ENCODE results near the gene PGF.

The PGF gene

DNA sequence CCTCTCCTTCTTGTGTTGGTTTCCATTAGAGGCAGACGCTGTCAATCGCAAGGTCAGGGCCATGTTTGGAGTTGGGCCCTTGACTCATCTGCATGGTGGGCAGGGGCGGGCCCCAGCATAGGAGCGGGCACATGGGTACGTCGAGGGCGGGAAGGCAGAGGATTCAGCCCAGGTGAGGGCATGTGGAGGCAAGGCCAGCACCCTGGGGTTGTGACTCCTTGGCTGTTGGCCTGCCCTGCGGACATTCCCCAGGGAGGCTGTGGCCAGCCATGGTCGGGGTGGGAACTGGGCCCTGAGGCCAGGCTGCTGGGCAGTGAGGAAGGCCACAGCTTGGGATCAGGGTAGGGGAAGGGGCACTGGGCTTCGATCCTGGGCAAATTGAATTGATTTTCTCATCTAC, 42.6 kb downstream of the PGF start:
- CTCF ChIA-PET, result no interaction called here
- no peak for DNase-seq (ENCODE audit: extremely low spot score)

DNA sequence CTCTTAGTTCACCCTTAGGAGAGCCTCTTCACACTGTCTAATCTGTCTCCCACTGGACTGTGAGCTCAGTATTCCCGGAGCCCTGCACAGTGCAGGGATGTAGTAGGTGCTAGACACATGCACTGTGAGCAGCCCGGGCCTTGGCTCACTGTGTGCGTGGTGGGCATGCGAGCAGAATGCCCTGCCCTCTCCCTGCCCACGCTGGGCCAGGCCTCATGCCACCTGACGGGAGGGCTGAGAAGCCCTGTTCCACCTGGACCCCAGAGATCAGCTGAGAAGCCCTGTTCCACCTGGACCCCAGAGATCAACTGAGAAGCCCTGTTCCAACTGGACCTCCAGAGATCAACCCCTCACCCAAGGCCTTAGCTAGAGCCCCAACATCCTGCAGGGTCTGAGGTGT, 43.3 kb downstream of the PGF start:
- no peak for DNase-seq (ENCODE audit: extremely low spot score)
- ChIA-PET CTCF (interaction anchor here (1.0 to 1.3 kb wide), 2 partner anchors 13 to 51 kb away, joined by 3 to 5 read pairs; no protein-coding TSS in a partner anchor), POLR2A (interaction anchor here (1.4 kb wide), 1 partner anchor 11 kb away, joined by 4 read pairs; the partner anchor contains the start of gene RPS6KL1)
- TF ChIP-seq ZNF384 (IDR thresholded peaks at IDR 0.05) (no peak), SP1 (IDR thresholded peaks at IDR 0.05) (no peak), FOXM1 (IDR thresholded peaks at IDR 0.05; ENCODE audit: borderline replicate concordance) (no peak), NFRKB (IDR thresholded peaks at IDR 0.05) (no peak)

More for the DNA sequence above, 42.6 kb downstream of the PGF start:
- TF ChIP-seq LEF1 (IDR thresholded peaks at IDR 0.05; ENCODE audit: borderline replicate concordance) (no peak), FOXK2 (IDR thresholded peaks at IDR 0.05) (no peak), SP1 (IDR thresholded peaks at IDR 0.05) (no peak), L3MBTL2 (conservative IDR thresholded peaks at IDR 0.05) (no peak), FOXM1 (IDR thresholded peaks at IDR 0.05; ENCODE audit: borderline replicate concordance) (no peak), FOXA1 (IDR thresholded peaks at IDR 0.05) (no peak), ARNT (IDR thresholded peaks at IDR 0.05) (no peak), BHLHE40 (IDR thresholded peaks at IDR 0.05; ENCODE audit: borderline replicate concordance) (no peak), HDGF (IDR thresholded peaks at IDR 0.05; ENCODE audit: borderline replicate concordance) (no peak), ELF4 (IDR thresholded peaks at IDR 0.05) (no peak), TARDBP (IDR thresholded peaks at IDR 0.05) (no peak), ZNF384 (IDR thresholded peaks at IDR 0.05) (no peak), CTBP1 (IDR thresholded peaks at IDR 0.05; ENCODE audit: borderline replicate concordance) (no peak), SUZ12 (IDR thresholded peaks at IDR 0.05) (no peak), NFRKB (IDR thresholded peaks at IDR 0.05) (no peak)
- TF ChIP-seq, protein P1, sequence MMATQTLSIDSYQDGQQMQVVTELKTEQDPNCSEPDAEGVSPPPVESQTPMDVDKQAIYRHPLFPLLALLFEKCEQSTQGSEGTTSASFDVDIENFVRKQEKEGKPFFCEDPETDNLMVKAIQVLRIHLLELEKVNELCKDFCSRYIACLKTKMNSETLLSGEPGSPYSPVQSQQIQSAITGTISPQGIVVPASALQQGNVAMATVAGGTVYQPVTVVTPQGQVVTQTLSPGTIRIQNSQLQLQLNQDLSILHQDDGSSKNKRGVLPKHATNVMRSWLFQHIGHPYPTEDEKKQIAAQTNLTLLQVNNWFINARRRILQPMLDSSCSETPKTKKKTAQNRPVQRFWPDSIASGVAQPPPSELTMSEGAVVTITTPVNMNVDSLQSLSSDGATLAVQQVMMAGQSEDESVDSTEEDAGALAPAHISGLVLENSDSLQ (IDR thresholded peaks at IDR 0.05), result no peak
- POLR2A ChIA-PET, result no interaction called here

- ChIA-PET POLR2A (interaction anchor here (1.4 kb wide), 1 partner anchor 11 kb away, joined by 4 read pairs; the partner anchor contains the start of gene RPS6KL1), CTCF (interaction anchor here (1.0 to 1.3 kb wide), 2 partner anchors 13 to 51 kb away, joined by 3 to 5 read pairs; no protein-coding TSS in a partner anchor)
- DNase-seq (ENCODE audit: extremely low spot score), result no peak
- TF ChIP-seq BHLHE40 (IDR thresholded peaks at IDR 0.05; ENCODE audit: borderline replicate concordance) (no peak), HDGF (IDR thresholded peaks at IDR 0.05; ENCODE audit: borderline replicate concordance) (no peak), SUZ12 (IDR thresholded peaks at IDR 0.05) (no peak), FOXK2 (IDR thresholded peaks at IDR 0.05) (no peak), SP1 (IDR thresholded peaks at IDR 0.05) (no peak), FOXM1 (IDR thresholded peaks at IDR 0.05; ENCODE audit: borderline replicate concordance) (no peak), ELF4 (IDR thresholded peaks at IDR 0.05) (no peak), L3MBTL2 (conservative IDR thresholded peaks at IDR 0.05) (no peak), LEF1 (IDR thresholded peaks at IDR 0.05; ENCODE audit: borderline replicate concordance) (no peak)
- TF ChIP-seq, protein P1 (IDR thresholded peaks at IDR 0.05), result no peak
Measured at GRCh38 chr14:74911704-74912103, 43.7 kb downstream of the PGF start.

DNA sequence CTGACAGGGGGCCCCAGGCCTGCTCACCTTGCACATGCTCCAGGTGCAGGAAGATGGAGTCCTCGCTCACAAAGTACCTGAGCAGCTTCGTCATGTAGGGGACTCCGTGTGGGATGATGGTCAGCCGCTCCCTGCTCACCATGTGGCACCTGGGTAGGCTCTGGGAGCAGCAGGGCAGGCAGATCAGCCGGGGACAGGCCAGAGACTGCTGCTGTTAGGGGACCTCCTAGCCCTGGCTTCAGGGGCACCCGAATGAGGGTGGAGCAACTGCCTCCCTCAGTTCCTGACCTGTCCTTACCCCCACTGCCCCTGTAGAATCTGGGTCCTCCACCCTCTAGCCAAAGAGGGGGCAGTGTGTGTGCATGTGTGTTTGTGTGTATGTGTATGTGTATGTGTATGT, 44.2 kb downstream of the PGF start:
- POLR2A ChIA-PET, result interaction anchor here (1.4 kb wide), 1 partner anchor 12 kb away, joined by 4 read pairs; the partner anchor contains the start of gene RPS6KL1

DNA sequence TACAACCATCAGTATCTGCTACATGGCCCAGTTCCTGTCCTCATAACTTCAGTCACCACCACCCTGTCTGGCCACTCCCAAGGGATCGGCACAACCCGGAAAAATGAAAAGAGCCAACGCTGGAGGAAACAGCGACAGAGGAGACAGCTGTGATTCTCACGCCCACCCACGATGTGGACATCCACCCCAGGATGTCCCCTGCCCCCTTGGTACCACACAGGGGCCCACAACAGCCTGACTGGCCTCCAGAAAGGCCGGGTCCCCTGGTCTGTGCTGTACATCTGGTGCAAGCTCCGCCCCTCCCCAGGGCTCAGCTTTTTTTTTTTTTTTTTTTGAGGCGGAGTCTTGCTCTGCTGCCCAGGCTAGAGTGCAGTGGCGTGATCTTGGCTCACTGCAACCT, 44.8 kb downstream of the PGF start:
- TF ChIP-seq ZNF384 (IDR thresholded peaks at IDR 0.05) (peak; percentile 77), L3MBTL2 (conservative IDR thresholded peaks at IDR 0.05) (no peak), FOXM1 (IDR thresholded peaks at IDR 0.05; ENCODE audit: borderline replicate concordance) (no peak), ELF4 (IDR thresholded peaks at IDR 0.05) (no peak), CTBP1 (IDR thresholded peaks at IDR 0.05; ENCODE audit: borderline replicate concordance) (no peak), ARNT (IDR thresholded peaks at IDR 0.05) (no peak), FOXK2 (IDR thresholded peaks at IDR 0.05) (no peak)
- no peak for DNase-seq (ENCODE audit: extremely low spot score)
- ChIA-PET POLR2A (interaction anchor here (1.0 to 1.4 kb wide), 2 partner anchors 12 to 13 kb away, joined by 4 to 6 read pairs; partner anchors contain the start of gene RPS6KL1), CTCF (interaction anchor here (0.9 kb wide), 1 partner anchor 10 kb away, joined by 3 read pairs; no protein-coding TSS in a partner anchor)

More for the DNA sequence above, 44.2 kb downstream of the PGF start:
- TF ChIP-seq FOXK2 (IDR thresholded peaks at IDR 0.05), result no peak
- TF ChIP-seq CTBP1 (IDR thresholded peaks at IDR 0.05; ENCODE audit: borderline replicate concordance), result no peak
- no peak for TF ChIP-seq SUZ12 (IDR thresholded peaks at IDR 0.05)
- TF ChIP-seq TARDBP (IDR thresholded peaks at IDR 0.05), result no peak
- no peak for TF ChIP-seq ARNT (IDR thresholded peaks at IDR 0.05)
- no peak for TF ChIP-seq SP1 (IDR thresholded peaks at IDR 0.05)
- no peak for TF ChIP-seq FOXA1 (IDR thresholded peaks at IDR 0.05)
- CTCF ChIA-PET, result interaction anchor here (1.3 kb wide), 1 partner anchor 50 kb away, joined by 5 read pairs; no protein-coding TSS in a partner anchor
- no peak for DNase-seq (ENCODE audit: extremely low spot score)

- TF ChIP-seq LEF1 (IDR thresholded peaks at IDR 0.05; ENCODE audit: borderline replicate concordance) (no peak), FOXK2 (IDR thresholded peaks at IDR 0.05) (no peak)
- CTCF ChIA-PET, result interaction anchor here (0.9 kb wide), 1 partner anchor 10 kb away, joined by 3 read pairs; no protein-coding TSS in a partner anchor
- POLR2A ChIA-PET, result interaction anchor here (1.0 kb wide), 1 partner anchor 13 kb away, joined by 6 read pairs; the partner anchor contains the start of gene RPS6KL1
- no peak for DNase-seq (ENCODE audit: extremely low spot score)
Measured at GRCh38 chr14:74909911-74910310, 45.5 kb downstream of the PGF start.

GRCh38 chr14:74909501-74909900, 45.9 kb downstream of the PGF start:
- TF ChIP-seq SP1 (IDR thresholded peaks at IDR 0.05) (no peak), CTBP1 (IDR thresholded peaks at IDR 0.05; ENCODE audit: borderline replicate concordance) (no peak)
- ChIA-PET POLR2A (interaction anchor here (1.0 kb wide), 1 partner anchor 14 kb away, joined by 6 read pairs; the partner anchor contains the start of gene RPS6KL1), CTCF (interaction anchor here (0.9 kb wide), 1 partner anchor 9 kb away, joined by 3 read pairs; no protein-coding TSS in a partner anchor)
- no peak for DNase-seq (ENCODE audit: extremely low spot score)
